ENCODE data around the gene SLC7A14. TPM values are rescaled to one million over a fixed set of nuclear protein-coding genes. Genes with fewer than 3 reads are reported as not detected.

SLC7A14 gene
- total RNA-seq, 1 experiment from 2014 or later = not detected

- TF ChIP-seq EZH2 (IDR thresholded peaks at IDR 0.05; ENCODE audit: low read length, unreplicated experiment) (no peak), EZH2phosphoT487 (IDR thresholded peaks at IDR 0.05; ENCODE audit: borderline replicate concordance, low read length) (no peak), CTCF (conservative IDR thresholded peaks at IDR 0.05; ENCODE audit: low read depth, low read length) (no peak)
- CTCF ChIA-PET = no interaction called here
Observed at GRCh38 chr3:170594528-170594927, 8.7 kb upstream of the SLC7A14 start.

GRCh38 chr3:170593634-170594033 lies 7.8 kb upstream of the SLC7A14 start:
- no peaks in the 10 kb centered on the region for H3K9me3 ChIP-seq (ENCODE audit: low read length)
- H3K9me2 ChIP-seq (replicated peaks; ENCODE audit: low read length) = no peaks in the 10 kb centered on the region
- H4K20me1 ChIP-seq (ENCODE audit: low read length) = no peaks in the 10 kb centered on the region
- intact Hi-C loops (cut with micrococcal nuclease) = no loop called here
- DNase-seq (no peak), ATAC-seq (no peak)
- no peak overlapping the region for H3K4me2 ChIP-seq (ENCODE audit: low read length)
- ChIA-PET CTCF (no interaction called here), POLR2A (ENCODE audit: unreplicated experiment) (no interaction called here)
- no peak overlapping the region for H3K9ac ChIP-seq (ENCODE audit: low read length)
- TF ChIP-seq EZH2 (IDR thresholded peaks at IDR 0.05; ENCODE audit: low read length, unreplicated experiment) = no peak
- TF ChIP-seq EZH2phosphoT487 (IDR thresholded peaks at IDR 0.05; ENCODE audit: borderline replicate concordance, low read length) = no peak
- TF ChIP-seq CTCF (conservative IDR thresholded peaks at IDR 0.05; ENCODE audit: low read depth, low read length) = no peak
- H2AFZ ChIP-seq (ENCODE audit: low read length) = no peak overlapping the region
- no peaks in the 10 kb centered on the region for H3F3A ChIP-seq (ENCODE audit: low read length, unreplicated experiment)
- no peaks in the 10 kb centered on the region for H3K27me3 ChIP-seq (ENCODE audit: low read length)
- H3K4me1 ChIP-seq (ENCODE audit: insufficient read depth, low read length) = no peaks in the 10 kb centered on the region
- no TSS peak for BruUV-seq (replicated peaks)
- H3K27ac ChIP-seq (ENCODE audit: low read length) = no peak overlapping the region
- H3K36me3 ChIP-seq (ENCODE audit: low read depth, low read length) = no peaks in the 10 kb centered on the region
- H3K4me3 ChIP-seq (ENCODE audit: low read length) = no peak overlapping the region
- no peaks in the 10 kb centered on the region for H3K79me2 ChIP-seq (ENCODE audit: low read length)

More at GRCh38 chr3:170594528-170594927, 8.7 kb upstream of the SLC7A14 start:
- Histone ChIP-seq H3K79me2 (ENCODE audit: low read length) (no peaks in the 10 kb centered on the region), H3K9me2 (replicated peaks; ENCODE audit: low read length) (no peaks in the 10 kb centered on the region), H3K36me3 (ENCODE audit: low read depth, low read length) (no peaks in the 10 kb centered on the region), H3K9me3 (ENCODE audit: low read length) (no peaks in the 10 kb centered on the region), H3K4me1 (ENCODE audit: insufficient read depth, low read length) (no peaks in the 10 kb centered on the region), H3K9ac (ENCODE audit: low read length) (no peak overlapping the region), H3F3A (ENCODE audit: low read length, unreplicated experiment) (no peaks in the 10 kb centered on the region), H3K27ac (ENCODE audit: low read length) (no peak overlapping the region), H3K27me3 (ENCODE audit: low read length) (no peaks in the 10 kb centered on the region), H3K4me2 (ENCODE audit: low read length) (no peak overlapping the region), H3K4me3 (ENCODE audit: low read length) (no peak overlapping the region), H4K20me1 (ENCODE audit: low read length) (no peaks in the 10 kb centered on the region), H2AFZ (ENCODE audit: low read length) (no peak overlapping the region)
- no peak for ATAC-seq
- POLR2A ChIA-PET (ENCODE audit: unreplicated experiment) = no interaction called here
- intact Hi-C loops (cut with micrococcal nuclease) = no loop called here
- BruUV-seq (replicated peaks) = no TSS peak
- no peak for DNase-seq

GRCh38 chr3:170589113-170589512 lies 3.2 kb upstream of the SLC7A14 start:
- Histone ChIP-seq H3K9me2 (replicated peaks; ENCODE audit: low read length) (no peaks in the 10 kb centered on the region), H4K20me1 (ENCODE audit: low read length) (no peaks in the 10 kb centered on the region), H3K4me2 (ENCODE audit: low read length) (no peak overlapping the region), H3K27me3 (ENCODE audit: low read length) (no peaks in the 10 kb centered on the region), H3K9me3 (ENCODE audit: low read length) (no peaks in the 10 kb centered on the region), H2AFZ (ENCODE audit: low read length) (no peak overlapping the region), H3K9ac (ENCODE audit: low read length) (no peak overlapping the region), H3F3A (ENCODE audit: low read length, unreplicated experiment) (no peaks in the 10 kb centered on the region), H3K4me3 (ENCODE audit: low read length) (no peak overlapping the region), H3K36me3 (ENCODE audit: low read depth, low read length) (no peaks in the 10 kb centered on the region), H3K79me2 (ENCODE audit: low read length) (no peaks in the 10 kb centered on the region), H3K27ac (ENCODE audit: low read length) (no peak overlapping the region), H3K4me1 (ENCODE audit: insufficient read depth, low read length) (no peaks in the 10 kb centered on the region)
- no peak for TF ChIP-seq EZH2phosphoT487 (IDR thresholded peaks at IDR 0.05; ENCODE audit: borderline replicate concordance, low read length)
- TF ChIP-seq EZH2 (IDR thresholded peaks at IDR 0.05; ENCODE audit: low read length, unreplicated experiment) = no peak
- no peak for TF ChIP-seq CTCF (conservative IDR thresholded peaks at IDR 0.05; ENCODE audit: low read depth, low read length)
- DNase-seq (no peak), ATAC-seq (no peak)
- intact Hi-C loops (cut with micrococcal nuclease) = no loop called here
- BruUV-seq (replicated peaks) = no TSS peak
- CTCF ChIA-PET = no interaction called here
- POLR2A ChIA-PET (ENCODE audit: unreplicated experiment) = no interaction called here

Measured in PC-3 (cell line).